ENCODE measurements around the gene FXYD5.

The FXYD5 gene

DNA sequence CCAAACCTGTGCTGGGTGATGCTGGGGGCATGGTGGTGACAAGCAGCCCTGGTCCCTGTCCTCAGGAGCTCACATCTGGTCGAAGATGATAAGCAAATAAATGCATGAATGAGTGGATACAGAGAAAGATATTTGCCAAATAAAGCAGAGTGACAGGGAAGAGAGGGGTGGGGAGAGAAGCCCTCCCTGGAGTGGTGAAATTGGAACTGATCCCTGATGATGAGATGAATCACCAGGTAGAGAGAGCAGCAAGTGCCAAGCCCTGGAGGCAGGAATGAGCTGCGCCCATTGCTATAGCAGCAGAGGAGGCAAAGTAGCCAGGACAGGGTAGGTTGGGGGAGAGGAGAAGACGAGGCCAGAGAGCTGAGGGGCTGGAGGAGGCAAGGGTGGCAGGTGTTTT is 13.7 kb downstream of the FXYD5 start:
- H3K36me3 ChIP-seq (replicated peaks; ENCODE audit: insufficient read depth, low read length), result peaks cover 10% of the 10 kb centered on the region; the same call in 1 of the 2 replicates
- no peak overlapping the region for H2AFZ ChIP-seq (ENCODE audit: low read length)
- H3K9me3 ChIP-seq (replicated peaks; ENCODE audit: insufficient read depth, low read length), result no peaks in the 10 kb centered on the region
- H3K4me2 ChIP-seq (ENCODE audit: low read depth, low read length), result no peak overlapping the region
- no peaks in the 10 kb centered on the region for H3K79me2 ChIP-seq (ENCODE audit: low read length)
- no peaks in the 10 kb centered on the region for H3K4me1 ChIP-seq (ENCODE audit: low read length)
- no peaks in the 10 kb centered on the region for H3F3A ChIP-seq (ENCODE audit: insufficient read depth, low read length)
- H3K27me3 ChIP-seq (replicated peaks; ENCODE audit: insufficient read depth, low read length), result no peaks in the 10 kb centered on the region
- no peak overlapping the region for H3K4me3 ChIP-seq (ENCODE audit: low read length)
- no peaks in the 10 kb centered on the region for H3K9me2 ChIP-seq (replicated peaks; ENCODE audit: insufficient read depth, low read length)
- no peaks in the 10 kb centered on the region; the same call in 1 of the 2 replicates for H4K20me1 ChIP-seq (ENCODE audit: insufficient read depth, low read length)
- TF ChIP-seq, protein P1, sequence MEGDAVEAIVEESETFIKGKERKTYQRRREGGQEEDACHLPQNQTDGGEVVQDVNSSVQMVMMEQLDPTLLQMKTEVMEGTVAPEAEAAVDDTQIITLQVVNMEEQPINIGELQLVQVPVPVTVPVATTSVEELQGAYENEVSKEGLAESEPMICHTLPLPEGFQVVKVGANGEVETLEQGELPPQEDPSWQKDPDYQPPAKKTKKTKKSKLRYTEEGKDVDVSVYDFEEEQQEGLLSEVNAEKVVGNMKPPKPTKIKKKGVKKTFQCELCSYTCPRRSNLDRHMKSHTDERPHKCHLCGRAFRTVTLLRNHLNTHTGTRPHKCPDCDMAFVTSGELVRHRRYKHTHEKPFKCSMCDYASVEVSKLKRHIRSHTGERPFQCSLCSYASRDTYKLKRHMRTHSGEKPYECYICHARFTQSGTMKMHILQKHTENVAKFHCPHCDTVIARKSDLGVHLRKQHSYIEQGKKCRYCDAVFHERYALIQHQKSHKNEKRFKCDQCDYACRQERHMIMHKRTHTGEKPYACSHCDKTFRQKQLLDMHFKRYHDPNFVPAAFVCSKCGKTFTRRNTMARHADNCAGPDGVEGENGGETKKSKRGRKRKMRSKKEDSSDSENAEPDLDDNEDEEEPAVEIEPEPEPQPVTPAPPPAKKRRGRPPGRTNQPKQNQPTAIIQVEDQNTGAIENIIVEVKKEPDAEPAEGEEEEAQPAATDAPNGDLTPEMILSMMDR (IDR thresholded peaks at IDR 0.05; ENCODE audit: low read length), result no peak
- no peak overlapping the region for H3K27ac ChIP-seq (ENCODE audit: low read length)
- DNase-seq, result no peak
- H3K9ac ChIP-seq (ENCODE audit: low read length), result no peak overlapping the region

DNA sequence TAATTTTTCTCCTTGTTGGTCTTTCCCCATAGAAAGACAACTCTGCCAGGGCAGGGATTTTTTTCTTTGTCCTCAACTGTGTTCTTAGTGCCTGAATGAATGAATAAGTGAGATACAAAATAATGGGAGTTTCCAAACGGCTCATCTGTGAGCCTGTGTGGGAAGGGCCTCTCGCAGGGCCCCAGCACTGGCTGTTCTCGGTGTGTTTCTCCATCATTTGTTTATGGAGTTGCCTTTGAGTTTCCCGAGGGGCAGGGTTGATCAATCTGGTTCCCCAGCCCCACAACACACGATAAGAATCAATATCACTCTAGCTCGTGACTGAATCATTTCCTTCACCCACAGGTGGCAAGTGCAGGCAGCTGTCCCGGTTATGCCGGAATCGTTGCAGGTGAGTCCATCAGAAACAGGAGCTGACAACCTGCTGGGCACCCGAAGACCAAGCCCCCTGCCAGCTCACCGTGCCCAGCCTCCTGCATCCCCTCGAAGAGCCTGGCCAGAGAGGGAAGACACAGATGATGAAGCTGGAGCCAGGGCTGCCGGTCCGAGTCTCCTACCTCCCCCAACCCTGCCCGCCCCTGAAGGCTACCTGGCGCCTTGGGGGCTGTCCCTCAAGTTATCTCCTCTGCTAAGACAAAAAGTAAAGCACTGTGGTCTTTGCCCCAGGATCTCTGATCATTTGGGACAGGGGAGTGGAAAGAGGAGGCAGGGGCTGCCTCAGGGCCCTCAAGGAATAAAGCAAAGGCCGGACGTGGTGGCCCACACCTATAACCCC is 14.9 kb downstream of the FXYD5 start:
- no peaks in the 10 kb centered on the region for H3F3A ChIP-seq (ENCODE audit: insufficient read depth, low read length)
- H3K9me2 ChIP-seq (replicated peaks; ENCODE audit: insufficient read depth, low read length), result no peaks in the 10 kb centered on the region
- no peaks in the 10 kb centered on the region for H3K4me1 ChIP-seq (ENCODE audit: low read length)
- no peak overlapping the region for H3K27ac ChIP-seq (ENCODE audit: low read length)
- H3K4me2 ChIP-seq (ENCODE audit: low read depth, low read length), result no peak overlapping the region
- no peak overlapping the region for H3K4me3 ChIP-seq (ENCODE audit: low read length)
- TF ChIP-seq, protein P1 (IDR thresholded peaks at IDR 0.05; ENCODE audit: low read length), result no peak
- TF ChIP-seq EZH2phosphoT487 (IDR thresholded peaks at IDR 0.05; ENCODE audit: low read length) (no peak), EZH2 (optimal IDR thresholded peaks at IDR 0.05; ENCODE audit: low read depth, low read length) (no peak)
- H3K36me3 ChIP-seq (replicated peaks; ENCODE audit: insufficient read depth, low read length), result peaks cover 10% of the 10 kb centered on the region; the same call in 1 of the 2 replicates
- no peaks in the 10 kb centered on the region for H3K27me3 ChIP-seq (replicated peaks; ENCODE audit: insufficient read depth, low read length)
- no peak overlapping the region for H2AFZ ChIP-seq (ENCODE audit: low read length)
- H3K79me2 ChIP-seq (ENCODE audit: low read length), result no peaks in the 10 kb centered on the region
- H3K9me3 ChIP-seq (replicated peaks; ENCODE audit: insufficient read depth, low read length), result no peaks in the 10 kb centered on the region
- H3K9ac ChIP-seq (ENCODE audit: low read length), result no peak overlapping the region
- no peaks in the 10 kb centered on the region; the same call in 1 of the 2 replicates for H4K20me1 ChIP-seq (ENCODE audit: insufficient read depth, low read length)
- DNase-seq, result no peak

DNA sequence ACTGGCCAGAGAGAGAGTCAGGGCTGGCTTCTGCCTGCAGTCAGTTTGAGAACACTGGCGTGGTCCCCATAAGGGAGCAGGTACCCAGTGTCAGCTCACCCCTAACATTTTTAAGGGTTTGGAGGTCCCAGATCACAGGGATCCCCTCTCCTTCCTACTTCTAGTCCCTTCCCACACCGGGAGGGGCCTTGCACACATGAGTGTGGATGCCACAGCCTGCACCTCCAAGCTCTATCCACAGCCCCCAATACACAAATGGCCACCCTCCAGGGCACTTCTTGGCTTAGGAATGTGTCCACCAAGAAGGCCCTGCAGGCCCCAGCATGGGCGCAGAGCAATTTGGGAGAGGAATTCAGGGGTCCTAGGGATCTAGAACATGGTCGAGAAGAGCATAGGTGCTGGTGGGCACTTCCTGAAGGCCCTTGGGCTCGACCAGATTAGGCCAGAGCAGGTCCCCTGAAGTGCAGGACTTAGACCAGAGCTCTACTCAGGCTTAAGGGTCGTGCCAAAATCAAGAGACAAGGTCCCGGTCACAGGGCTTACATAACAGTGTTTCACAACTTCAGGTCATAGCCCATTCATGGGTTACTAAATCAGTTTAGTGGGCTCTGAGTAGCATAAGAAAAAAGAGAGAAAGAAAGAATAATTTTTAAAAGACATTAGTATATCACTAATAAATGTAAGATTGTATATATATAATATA is 16.0 kb downstream of the FXYD5 start:
- Histone ChIP-seq H3K4me1 (ENCODE audit: low read length) (no peaks in the 10 kb centered on the region), H3F3A (ENCODE audit: insufficient read depth, low read length) (no peaks in the 10 kb centered on the region), H3K9me2 (replicated peaks; ENCODE audit: insufficient read depth, low read length) (no peaks in the 10 kb centered on the region), H2AFZ (ENCODE audit: low read length) (no peak overlapping the region), H3K79me2 (ENCODE audit: low read length) (no peaks in the 10 kb centered on the region), H3K9me3 (replicated peaks; ENCODE audit: insufficient read depth, low read length) (no peaks in the 10 kb centered on the region), H3K27ac (ENCODE audit: low read length) (no peak overlapping the region), H3K4me3 (ENCODE audit: low read length) (no peak overlapping the region), H4K20me1 (ENCODE audit: insufficient read depth, low read length) (no peaks in the 10 kb centered on the region; the same call in 1 of the 2 replicates), H3K36me3 (replicated peaks; ENCODE audit: insufficient read depth, low read length) (peaks cover 10% of the 10 kb centered on the region; the same call in 1 of the 2 replicates), H3K4me2 (ENCODE audit: low read depth, low read length) (no peak overlapping the region), H3K27me3 (replicated peaks; ENCODE audit: insufficient read depth, low read length) (no peaks in the 10 kb centered on the region), H3K9ac (ENCODE audit: low read length) (no peak overlapping the region)
- no peak for DNase-seq
- no peak for TF ChIP-seq EZH2 (optimal IDR thresholded peaks at IDR 0.05; ENCODE audit: low read depth, low read length)
- TF ChIP-seq, protein P1 (IDR thresholded peaks at IDR 0.05; ENCODE audit: low read length), result no peak
- TF ChIP-seq EZH2phosphoT487 (IDR thresholded peaks at IDR 0.05; ENCODE audit: low read length), result no peak

All from MM.1S (cell line).